HUES6 (cell line): ENCODE results near the gene HOTAIR.

Experiments
- H3K27ac ChIP-seq: 2 replicates; pipeline ENCODE4 v1.7.0; 2013; ENCODE audit warnings: low read depth, mild to moderate bottlenecking, low read length, inconsistent platforms
- H3K27me3 ChIP-seq: 2 replicates; pipeline ENCODE4 v1.6.1; 2013; ENCODE audit warnings: low read length; ENCODE audit not compliant: control insufficient read depth, insufficient read depth
- H3K36me3 ChIP-seq: 2 replicates; pipeline ENCODE4 v1.6.1; 2013; ENCODE audit warnings: low read length; ENCODE audit not compliant: control insufficient read depth, insufficient read depth
- H3K4me1 ChIP-seq: 2 replicates; pipeline ENCODE4 v1.6.1; 2013; ENCODE audit warnings: low read length; ENCODE audit not compliant: control insufficient read depth, insufficient read depth
- H3K4me3 ChIP-seq: 2 replicates; pipeline ENCODE4 v1.5.1; 2013; ENCODE audit warnings: low read depth, low read length
- H3K9ac ChIP-seq: one replicate; pipeline ENCODE4 v1.6.1; 2013; ENCODE audit warnings: mild to moderate bottlenecking, low read length
- H3K9me3 ChIP-seq: 2 replicates; pipeline ENCODE4 v1.6.1; 2013; ENCODE audit warnings: low read depth, low read length; ENCODE audit not compliant: control insufficient read depth, insufficient read depth

Gene HOTAIR

DNA sequence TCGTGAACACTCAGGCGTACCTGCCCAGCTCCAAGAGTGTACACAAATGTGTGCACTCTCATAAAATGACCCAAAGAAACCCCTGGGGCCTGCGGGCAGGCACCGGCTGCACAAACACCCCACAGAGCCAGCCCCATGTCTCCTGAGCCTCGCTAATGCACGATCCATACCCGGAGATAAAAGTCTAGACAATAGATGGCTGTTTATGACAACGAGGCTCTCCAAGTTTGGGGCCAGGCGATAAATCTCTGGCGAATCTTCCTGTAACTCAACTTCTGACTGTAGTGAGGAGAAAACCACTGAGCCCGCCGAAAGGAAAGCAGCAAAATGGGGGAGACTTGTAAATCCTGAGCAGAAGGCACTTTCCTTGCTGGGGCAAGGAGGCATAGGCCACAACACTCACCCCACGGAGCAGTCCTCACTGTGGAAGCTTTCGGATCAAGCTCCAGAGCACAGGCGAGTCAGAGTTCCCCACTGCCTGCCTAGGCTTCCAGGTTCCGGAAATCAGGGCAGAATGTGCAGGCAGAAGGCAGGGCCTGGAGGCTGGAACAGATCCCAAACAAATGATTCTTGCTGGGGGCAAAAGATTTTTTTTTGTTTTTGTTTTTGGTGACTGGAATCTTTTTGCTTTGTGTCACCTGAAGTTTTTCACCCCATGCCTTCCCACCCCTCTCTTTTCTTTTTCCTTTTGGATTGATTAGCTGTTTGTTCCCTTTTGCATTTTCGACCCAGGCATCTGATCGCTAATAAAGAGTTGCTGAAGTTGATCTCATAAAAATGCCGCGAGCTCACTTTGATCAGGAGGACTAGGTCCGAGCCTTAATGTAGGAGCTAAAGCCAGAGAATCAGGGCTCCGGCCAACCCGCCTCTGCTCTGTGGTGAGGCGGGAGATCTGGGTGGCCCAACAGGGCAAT, 6.3 kb downstream of the HOTAIR start:
- H3K4me3 ChIP-seq, result no peak overlapping the region
- H3K36me3 ChIP-seq, result no peaks in the 10 kb centered on the region
- H3K4me1 ChIP-seq, result 0 out of 2 replicates have a peak, but pooled peaks cover 3% of the 10 kb centered on the region
- no peaks in the 10 kb centered on the region for H3K9me3 ChIP-seq
- no peak overlapping the region for H3K9ac ChIP-seq
- peaks cover 100% of the 10 kb centered on the region for H3K27me3 ChIP-seq
- H3K27ac ChIP-seq, result no peak overlapping the region

DNA sequence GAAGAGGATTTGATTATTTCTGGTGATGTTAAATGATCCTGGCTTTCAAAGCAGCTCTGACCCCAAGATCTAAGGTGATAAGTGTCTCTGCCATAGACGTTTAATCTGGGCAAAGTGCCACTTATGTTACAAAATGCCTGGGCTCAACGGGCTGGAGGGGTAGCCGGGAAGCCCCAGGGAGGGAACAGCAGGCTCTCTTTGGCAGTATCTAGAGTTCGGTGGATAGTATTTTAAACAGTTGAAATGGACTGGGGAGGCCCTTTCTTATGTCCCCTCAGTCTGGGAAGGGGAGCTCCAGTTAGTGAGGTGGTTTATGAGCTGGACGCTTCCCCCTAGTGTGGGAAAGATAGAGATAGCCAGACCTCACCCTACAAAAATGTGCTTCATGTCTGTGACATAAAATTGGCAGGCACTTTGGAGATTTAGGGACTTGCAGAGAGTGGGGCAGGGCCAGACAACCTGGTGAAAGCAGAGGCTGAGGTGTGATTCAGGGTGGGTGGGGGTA, 7.3 kb downstream of the HOTAIR start:
- no peak overlapping the region for H3K4me3 ChIP-seq
- 0 out of 2 replicates have a peak, but pooled peaks cover 3% of the 10 kb centered on the region for H3K4me1 ChIP-seq
- H3K27me3 ChIP-seq, result peaks cover 100% of the 10 kb centered on the region
- no peaks in the 10 kb centered on the region for H3K9me3 ChIP-seq
- H3K27ac ChIP-seq, result no peak overlapping the region
- H3K9ac ChIP-seq, result no peak overlapping the region
- no peaks in the 10 kb centered on the region for H3K36me3 ChIP-seq

DNA sequence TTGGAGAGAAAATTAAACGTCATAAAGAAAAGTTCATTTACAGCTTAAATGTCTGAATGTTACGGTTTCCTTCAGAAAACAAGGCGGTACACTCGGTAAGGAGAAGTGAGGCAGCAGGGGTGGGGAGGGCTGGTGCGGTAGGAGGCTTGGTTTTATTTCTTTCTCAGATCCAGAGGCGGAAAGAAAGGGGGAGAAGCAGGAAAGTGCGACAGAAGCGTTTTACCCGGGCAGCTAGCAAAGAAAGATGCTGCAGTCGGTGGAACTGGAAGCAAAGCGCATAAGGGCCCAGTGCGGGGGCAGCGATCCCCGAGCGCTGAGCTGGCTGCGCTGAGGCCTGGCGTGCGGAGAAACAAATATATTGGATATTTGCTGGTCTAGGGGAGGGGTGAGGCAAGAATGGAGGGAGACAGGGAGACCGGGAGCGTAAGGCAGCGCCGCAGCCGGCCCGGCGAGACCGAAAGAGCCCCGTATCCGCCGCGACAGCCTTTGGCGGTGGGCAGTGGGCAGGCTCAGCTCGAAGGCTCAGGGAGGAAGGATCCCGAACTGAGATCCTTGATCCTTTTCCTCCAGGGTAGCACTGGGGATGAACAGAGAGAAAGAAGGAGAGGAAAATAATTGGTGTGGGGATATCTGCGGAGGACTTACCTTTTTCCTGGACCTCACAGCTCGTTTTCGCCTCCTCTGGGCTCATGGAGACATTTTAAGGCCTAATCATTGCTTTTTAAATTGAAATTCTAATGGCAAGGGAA, 8.2 kb downstream of the HOTAIR start:
- peak overlapping the region; percentile 13; the same call in 1 of the 2 replicates for H3K4me3 ChIP-seq

DNA sequence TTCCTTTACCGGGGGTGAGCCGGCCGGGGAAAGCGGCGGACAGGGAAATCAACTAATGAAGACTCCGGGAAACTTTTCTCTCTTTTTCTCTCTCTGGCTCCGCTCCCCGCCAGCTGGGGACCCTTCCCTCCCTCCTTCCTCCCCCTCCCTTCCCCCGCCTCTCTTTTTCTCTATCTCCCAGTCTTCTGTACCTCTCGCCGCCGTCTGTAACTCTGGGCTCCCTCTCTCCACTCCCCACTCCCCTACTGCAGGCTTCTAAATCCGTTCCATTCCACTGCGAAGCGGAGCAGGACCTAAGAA, 8.7 kb downstream of the HOTAIR start:
- H3K27ac ChIP-seq, result no peak overlapping the region
- peaks cover 100% of the 10 kb centered on the region for H3K27me3 ChIP-seq

More for the DNA sequence above, 8.2 kb downstream of the HOTAIR start:
- H3K9me3 ChIP-seq, result no peaks in the 10 kb centered on the region
- no peak overlapping the region for H3K27ac ChIP-seq
- H3K4me1 ChIP-seq, result 0 out of 2 replicates have a peak, but pooled peaks cover 3% of the 10 kb centered on the region
- H3K9ac ChIP-seq, result no peak overlapping the region
- no peaks in the 10 kb centered on the region for H3K36me3 ChIP-seq
- peaks cover 100% of the 10 kb centered on the region for H3K27me3 ChIP-seq

DNA sequence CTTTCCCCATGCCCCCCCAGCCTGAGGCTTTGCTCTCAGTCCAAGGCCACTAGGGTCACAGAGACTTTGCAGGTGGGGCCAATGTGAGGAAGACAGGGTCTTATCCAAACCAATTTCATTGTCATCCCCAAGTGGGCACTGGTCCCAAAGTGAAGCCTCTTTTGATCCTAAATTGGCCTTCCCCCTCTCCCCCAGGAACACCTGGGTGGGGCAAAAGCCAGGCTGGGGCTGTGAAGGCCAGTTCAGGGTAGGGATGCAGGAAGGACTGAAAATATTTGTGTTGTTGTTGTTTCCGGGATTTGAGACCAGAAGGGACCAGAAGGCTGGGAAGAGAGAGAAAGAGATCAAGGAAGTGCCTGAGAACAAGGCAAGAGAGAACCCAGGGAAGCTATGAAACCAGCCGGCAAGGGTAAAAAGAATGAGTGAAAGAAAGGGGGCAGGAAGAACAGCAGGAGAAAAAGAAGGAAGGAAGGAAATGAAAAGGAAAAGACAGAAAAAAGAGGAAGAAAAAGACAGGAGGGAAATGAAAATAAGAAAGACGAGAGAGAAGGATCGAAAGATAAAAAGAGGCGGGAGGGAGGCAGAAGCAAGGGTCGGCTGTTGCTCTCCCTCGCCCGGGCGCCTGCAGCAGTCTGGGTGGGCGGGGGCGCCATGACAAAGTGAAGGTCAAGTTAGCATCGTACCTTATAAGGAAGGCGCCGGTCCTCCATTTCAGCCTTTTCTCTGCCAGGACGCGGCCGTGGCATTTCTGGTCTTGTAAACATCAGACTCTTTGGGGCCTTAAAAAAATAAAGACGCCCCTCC, 9.3 kb downstream of the HOTAIR start:
- Histone ChIP-seq H3K27me3 (peaks cover 100% of the 10 kb centered on the region), H3K4me1 (0 out of 2 replicates have a peak, but pooled peaks cover 3% of the 10 kb centered on the region), H3K9me3 (no peaks in the 10 kb centered on the region), H3K27ac (no peak overlapping the region), H3K9ac (no peak overlapping the region), H3K4me3 (peak overlapping the region; percentile 27; the same call in 1 of the 2 replicates), H3K36me3 (no peaks in the 10 kb centered on the region)

More for the DNA sequence above, 8.7 kb downstream of the HOTAIR start:
- Histone ChIP-seq H3K36me3 (no peaks in the 10 kb centered on the region), H3K9me3 (no peaks in the 10 kb centered on the region), H3K9ac (no peak overlapping the region), H3K4me3 (peak overlapping the region; percentile 27), H3K4me1 (0 out of 2 replicates have a peak, but pooled peaks cover 3% of the 10 kb centered on the region)

DNA sequence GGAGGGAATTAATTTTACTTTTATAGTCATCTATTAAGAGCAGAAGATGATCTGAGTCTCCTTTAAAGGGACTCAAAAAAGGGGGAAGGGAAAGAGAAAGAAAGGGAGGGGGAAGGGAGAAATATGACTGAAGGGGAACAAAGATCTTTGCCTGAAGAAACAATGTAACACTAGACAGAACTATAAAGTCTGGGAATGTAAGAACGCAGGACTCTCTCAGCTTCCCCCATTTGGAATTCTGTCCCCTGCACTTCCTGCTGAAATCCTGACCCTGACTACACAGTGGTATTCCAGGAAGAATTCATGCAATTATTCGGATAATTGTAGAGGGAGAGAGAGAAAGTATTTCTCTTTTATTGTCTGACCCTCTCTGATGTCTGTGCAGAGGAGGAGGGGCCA, 10.4 kb downstream of the HOTAIR start:
- H3K4me1 ChIP-seq, result 0 out of 2 replicates have a peak, but pooled peaks cover 3% of the 10 kb centered on the region

DNA sequence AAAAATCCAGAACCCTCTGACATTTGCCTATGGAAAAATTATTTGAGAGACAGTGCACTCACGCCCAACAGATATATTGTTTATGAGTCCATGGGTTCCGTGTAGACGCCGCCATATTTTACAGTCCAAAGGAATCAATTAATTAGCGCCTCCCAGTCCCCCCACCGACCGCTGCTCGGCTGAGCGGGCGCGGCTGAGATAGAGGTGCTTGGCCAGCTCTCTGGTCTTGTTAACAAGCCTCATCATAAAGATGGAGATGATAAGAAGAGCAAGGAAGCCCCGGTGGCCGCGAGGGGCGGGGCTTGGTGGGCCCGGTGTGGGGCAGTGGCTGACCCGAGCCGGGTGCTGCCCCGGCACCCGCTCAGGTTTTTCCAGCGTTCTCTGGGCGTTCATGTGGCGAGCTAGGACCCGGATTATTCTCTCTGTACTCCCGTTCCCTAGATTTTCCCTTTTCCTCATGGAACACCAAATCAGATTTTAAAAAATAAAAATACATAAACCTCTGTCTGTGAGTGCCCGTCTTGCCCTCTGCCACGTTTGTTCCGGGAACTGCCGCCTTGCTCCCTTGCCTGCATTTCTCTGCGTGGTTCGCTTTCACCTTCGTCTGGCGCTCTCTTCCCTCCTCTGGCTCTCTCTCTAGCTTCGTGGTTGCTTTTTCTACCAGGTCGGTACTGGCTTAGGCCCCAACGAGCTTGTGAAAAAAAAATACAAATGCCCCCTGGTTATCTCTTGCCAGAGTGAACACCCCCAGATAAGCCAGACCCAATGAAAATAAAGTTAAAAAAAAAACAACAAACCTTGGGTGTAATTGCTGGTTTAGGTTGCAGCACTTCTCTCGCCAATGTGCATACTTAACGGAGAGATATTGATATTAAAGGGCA, 11.1 kb downstream of the HOTAIR start:
- Histone ChIP-seq H3K36me3 (no peaks in the 10 kb centered on the region), H3K4me3 (no peak overlapping the region), H3K4me1 (0 out of 2 replicates have a peak, but pooled peaks cover 3% of the 10 kb centered on the region), H3K27ac (no peak overlapping the region), H3K9me3 (no peaks in the 10 kb centered on the region), H3K9ac (no peak overlapping the region), H3K27me3 (peaks cover 100% of the 10 kb centered on the region)

More for the DNA sequence above, 10.4 kb downstream of the HOTAIR start:
- H3K27ac ChIP-seq, result no peak overlapping the region
- no peaks in the 10 kb centered on the region for H3K9me3 ChIP-seq
- no peak overlapping the region for H3K9ac ChIP-seq
- H3K27me3 ChIP-seq, result peaks cover 100% of the 10 kb centered on the region
- no peaks in the 10 kb centered on the region for H3K36me3 ChIP-seq
- H3K4me3 ChIP-seq, result no peak overlapping the region

DNA sequence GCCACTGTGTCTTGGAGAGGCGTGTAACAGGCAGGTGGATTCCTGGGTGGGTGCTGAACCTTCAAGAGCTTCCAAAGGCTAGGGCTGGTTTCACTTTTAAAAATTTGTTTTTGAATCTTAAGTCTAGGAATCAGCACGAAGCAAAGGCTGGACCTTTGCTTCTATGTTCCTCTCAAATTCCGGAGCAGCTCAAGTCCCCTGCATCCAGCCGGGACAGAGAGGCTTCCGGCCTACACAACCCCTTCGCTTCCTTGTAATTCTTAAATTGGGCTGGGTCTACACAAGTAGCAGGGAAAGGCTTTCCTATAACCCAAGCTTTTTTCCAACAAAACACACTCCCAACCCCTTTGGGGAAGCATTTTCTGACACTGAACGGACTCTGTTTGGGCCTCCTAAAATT, 11.7 kb downstream of the HOTAIR start:
- Histone ChIP-seq H3K27me3 (peaks cover 100% of the 10 kb centered on the region), H3K9me3 (no peaks in the 10 kb centered on the region), H3K9ac (no peak overlapping the region), H3K4me3 (no peak overlapping the region), H3K4me1 (0 out of 2 replicates have a peak, but pooled peaks cover 3% of the 10 kb centered on the region), H3K36me3 (no peaks in the 10 kb centered on the region), H3K27ac (no peak overlapping the region)

DNA sequence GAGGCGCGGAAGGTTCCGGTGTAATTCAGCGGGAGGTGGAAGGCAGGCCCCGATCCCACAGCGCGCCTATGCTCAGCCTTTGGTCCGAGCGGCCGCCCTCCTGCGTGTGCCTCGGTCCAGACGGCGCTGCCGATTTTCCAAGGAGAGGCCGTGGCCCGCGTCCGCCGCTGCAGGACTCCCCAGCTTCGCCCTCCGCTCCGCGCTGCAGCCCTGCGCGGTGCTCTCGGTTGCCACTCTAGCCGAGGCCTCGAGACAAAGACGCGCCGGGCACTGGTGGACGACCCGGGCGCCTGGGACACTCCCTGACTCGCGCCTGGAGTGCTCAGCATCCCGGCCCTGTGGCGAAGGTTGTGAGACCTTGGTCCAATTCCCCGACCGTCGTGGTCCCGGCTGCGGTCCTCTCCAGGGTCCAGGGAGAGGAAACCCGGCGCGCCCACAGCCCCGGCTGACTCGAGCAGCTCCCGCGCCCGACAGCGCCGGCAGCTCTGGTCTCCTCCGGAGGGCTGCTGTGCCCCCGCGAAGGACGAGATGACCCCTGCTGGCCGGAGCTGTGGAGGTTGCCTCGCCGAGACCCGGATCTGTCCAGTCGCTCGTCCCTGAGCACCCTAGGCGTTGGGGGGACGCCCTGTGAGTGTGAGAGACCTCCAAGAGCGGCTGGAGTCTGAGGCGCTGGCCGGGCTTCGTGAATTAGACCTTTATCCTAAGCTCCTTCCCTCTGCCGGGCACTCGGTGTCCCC, 13.6 kb downstream of the HOTAIR start:
- Histone ChIP-seq H3K4me3 (0 out of 2 replicates have a peak overlapping the region, but pooled peaks have one; percentile 20), H3K36me3 (no peaks in the 10 kb centered on the region), H3K27me3 (peaks cover 100% of the 10 kb centered on the region), H3K9ac (no peak overlapping the region), H3K9me3 (no peaks in the 10 kb centered on the region), H3K27ac (no peak overlapping the region), H3K4me1 (no peaks in the 10 kb centered on the region)
